C4-2B (cell line): ENCODE measurements around the gene LCAT.

Source experiments
- CTCF ChIP-seq: fragments of 450-650 bp; conservative IDR thresholded peaks from 2 replicates; pipeline ENCODE4 v1.5.1; 2017; ENCODE audit warnings: mild to moderate bottlenecking
- ZFX ChIP-seq: fragments of 450-650 bp; IDR thresholded peaks from 2 replicates; pipeline ENCODE4 v1.6.1; 2017

- TF ChIP-seq CTCF = no peak
- no peak for TF ChIP-seq ZFX
Measured at GRCh38 chr16:67914758-67915495, 29.0 kb downstream of the LCAT start.
